WTC11 (cell line): ENCODE data around the gene TMEM14A. TPM values are rescaled to one million over a fixed set of nuclear protein-coding genes. Genes with fewer than 3 reads are reported as not detected.

Experiments
- ATAC-seq: fragments of 200-7000 bp; cut with Tn5 transposase; 2 replicates; pipeline ENCODE4 v1.10.0; 2021; ENCODE audit warnings: mild to moderate bottlenecking, moderate library complexity
- CTCF ChIA-PET: fragments of 300-600 bp; sonication (Branson Sonifier 250); formaldehyde crosslinking; loops from one replicate; lab custom pipeline; 2021; ENCODE audit warnings: antibody characterized with exemption; lab: Charles Lee
- POLR2A ChIA-PET: fragments of 350-600 bp; sonication (Branson Sonifier 250); formaldehyde crosslinking; loops from one replicate; lab custom pipeline; 2021; ENCODE audit warnings: antibody characterized with exemption; lab: Charles Lee
- DNase-seq: peaks from one replicate; pipeline ENCODE4 v3.0.0; 2021; ENCODE audit warnings: low spot score
- H3K27ac Mint-ChIP-seq: 2 replicates; pipeline ENCODE4 v1.8.0; 2021; ENCODE audit warnings: mixed read lengths
- H3K27me3 Mint-ChIP-seq: 2 replicates; pipeline ENCODE4 v1.8.0; 2021; ENCODE audit warnings: low read depth, mild to moderate bottlenecking, moderate library complexity, mixed read lengths
- H3K36me3 Mint-ChIP-seq: 2 replicates; pipeline ENCODE4 v1.8.0; 2021; ENCODE audit warnings: mixed read lengths
- H3K4me1 Mint-ChIP-seq: 2 replicates; pipeline ENCODE4 v1.8.0; 2022; ENCODE audit warnings: mixed read lengths
- H3K4me3 Mint-ChIP-seq: 2 replicates; pipeline ENCODE4 v1.8.0; 2021; ENCODE audit warnings: mild to moderate bottlenecking, moderate library complexity, mixed read lengths
- H3K9me3 Mint-ChIP-seq: 2 replicates; pipeline ENCODE4 v1.8.0; 2021; ENCODE audit warnings: mixed read lengths
- ATF1 ChIP-seq: sonication (generic); formaldehyde crosslinking; IDR thresholded peaks from 2 replicates; pipeline ENCODE4 v1.8.1; 2023; ENCODE audit warnings: mild to moderate bottlenecking, moderate library complexity, missing genetic modification reagents
- ESRRA ChIP-seq: sonication (generic); formaldehyde crosslinking; IDR thresholded peaks from 2 replicates; pipeline ENCODE4 v1.8.1; 2022; ENCODE audit warnings: mild to moderate bottlenecking, missing genetic modification reagents, borderline replicate concordance
- FOXP1 ChIP-seq: sonication (generic); formaldehyde crosslinking; IDR thresholded peaks from 2 replicates; pipeline ENCODE4 v1.8.0; 2022; ENCODE audit warnings: missing genetic modification reagents, mild to moderate bottlenecking, moderate library complexity, borderline replicate concordance
- NFYB ChIP-seq: sonication (generic); formaldehyde crosslinking; conservative IDR thresholded peaks from 2 replicates; pipeline ENCODE4 v1.8.0; 2022; ENCODE audit warnings: low read depth, missing genetic modification reagents
- PRRX2 ChIP-seq: fragments of 250-450 bp; sonication (Bioruptor Pico); IDR thresholded peaks from 2 replicates; pipeline ENCODE4 v1.8.0; 2021; ENCODE audit warnings: mild to moderate bottlenecking
- RORB ChIP-seq: fragments of 250-450 bp; sonication (Bioruptor Pico); IDR thresholded peaks from 2 replicates; pipeline ENCODE4 v1.9.0; 2021; ENCODE audit warnings: mild to moderate bottlenecking
- SP1 ChIP-seq: sonication (generic); formaldehyde crosslinking; conservative IDR thresholded peaks from 2 replicates; pipeline ENCODE4 v1.8.1; 2022; ENCODE audit warnings: missing genetic modification reagents
- TEAD4 ChIP-seq: sonication (generic); formaldehyde crosslinking; IDR thresholded peaks from 2 replicates; pipeline ENCODE4 v1.8.0; 2022; ENCODE audit warnings: mild to moderate bottlenecking, missing genetic modification reagents
- ZNF121 ChIP-seq: sonication (generic); formaldehyde crosslinking; IDR thresholded peaks from 2 replicates; pipeline ENCODE4 v1.8.0; 2023; ENCODE audit warnings: missing genetic modification reagents
- ZNF263 ChIP-seq: sonication (generic); formaldehyde crosslinking; IDR thresholded peaks from 2 replicates; pipeline ENCODE4 v1.8.1; 2022; ENCODE audit warnings: low read depth, mild to moderate bottlenecking, moderate library complexity, missing genetic modification reagents
- ZNF317 ChIP-seq: sonication (generic); formaldehyde crosslinking; IDR thresholded peaks from 2 replicates; pipeline ENCODE4 v1.8.1; 2023; ENCODE audit warnings: low read depth, mild to moderate bottlenecking, moderate library complexity, missing genetic modification reagents, borderline replicate concordance
- total RNA-seq: library from RNA; stranded (reverse); gene quantifications from 3 replicates; pipeline ENCODE4 v1.2.3, GENCODE V29; 2021
- TF ChIP-seq, protein P1 (sequence below): sonication (generic); formaldehyde crosslinking; IDR thresholded peaks from 2 replicates; pipeline ENCODE4 v1.8.0; 2022; ENCODE audit warnings: mild to moderate bottlenecking, missing genetic modification reagents
- TF ChIP-seq, protein P2 (sequence below): sonication (generic); formaldehyde crosslinking; IDR thresholded peaks from 2 replicates; pipeline ENCODE4 v1.8.0; 2023; ENCODE audit warnings: mild to moderate bottlenecking, missing genetic modification reagents
- TF ChIP-seq, protein P3 (sequence below): sonication (generic); formaldehyde crosslinking; IDR thresholded peaks from 2 replicates; pipeline ENCODE4 v1.8.1; 2023; ENCODE audit warnings: mild to moderate bottlenecking, missing genetic modification reagents, borderline replicate concordance
- TF ChIP-seq, protein P4 (sequence below): fragments of 200-600 bp; IDR thresholded peaks from 2 replicates; pipeline ENCODE4 v1.8.0; 2022; ENCODE audit warnings: antibody characterized with exemption
- TF ChIP-seq, protein P5 (sequence below): sonication (generic); formaldehyde crosslinking; IDR thresholded peaks from 2 replicates; pipeline ENCODE4 v1.8.1; 2023; ENCODE audit warnings: mild to moderate bottlenecking, missing genetic modification reagents
- TF ChIP-seq, protein P6 (sequence below): fragments of 250-450 bp; sonication (Bioruptor Pico); conservative IDR thresholded peaks from 2 replicates; pipeline ENCODE4 v1.9.0; 2021; ENCODE audit warnings: mild to moderate bottlenecking
- TF ChIP-seq, protein P7 (sequence below): fragments of 250-450 bp; sonication (Bioruptor Pico); IDR thresholded peaks from 2 replicates; pipeline ENCODE4 v1.9.0; 2021; ENCODE audit warnings: moderate library complexity, mild to moderate bottlenecking, inconsistent platforms, borderline replicate concordance

The TMEM14A gene
- total RNA-seq, 1 experiment from 2014 or later: 8.7 TPM

DNA sequence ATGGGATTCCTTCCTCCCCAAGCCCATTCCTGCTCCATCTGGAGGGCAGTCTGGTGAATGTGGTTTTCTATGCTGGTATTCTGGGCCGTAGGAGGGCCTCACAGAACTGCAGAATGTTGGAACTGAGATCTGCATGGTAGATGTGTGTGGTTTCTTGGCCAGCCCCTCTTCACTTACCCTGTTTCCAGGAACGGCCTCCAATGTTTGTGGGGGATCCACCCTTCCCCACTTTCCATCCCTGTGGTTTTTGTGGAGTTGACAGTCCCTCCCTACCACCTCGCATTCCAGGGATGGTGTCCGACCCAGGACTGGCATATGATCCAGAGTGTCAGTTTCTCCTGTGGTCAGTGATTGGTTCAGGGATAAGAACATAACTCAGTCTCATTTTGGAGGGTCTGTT is 26.7 kb upstream of the TMEM14A start (continued):
- TF ChIP-seq TEAD4 (CRISPR knock-in tag): no peak
- TF ChIP-seq, protein P1, sequence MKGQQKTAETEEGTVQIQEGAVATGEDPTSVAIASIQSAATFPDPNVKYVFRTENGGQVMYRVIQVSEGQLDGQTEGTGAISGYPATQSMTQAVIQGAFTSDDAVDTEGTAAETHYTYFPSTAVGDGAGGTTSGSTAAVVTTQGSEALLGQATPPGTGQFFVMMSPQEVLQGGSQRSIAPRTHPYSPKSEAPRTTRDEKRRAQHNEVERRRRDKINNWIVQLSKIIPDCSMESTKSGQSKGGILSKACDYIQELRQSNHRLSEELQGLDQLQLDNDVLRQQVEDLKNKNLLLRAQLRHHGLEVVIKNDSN (CRISPR knock-in tag): no peak

DNA sequence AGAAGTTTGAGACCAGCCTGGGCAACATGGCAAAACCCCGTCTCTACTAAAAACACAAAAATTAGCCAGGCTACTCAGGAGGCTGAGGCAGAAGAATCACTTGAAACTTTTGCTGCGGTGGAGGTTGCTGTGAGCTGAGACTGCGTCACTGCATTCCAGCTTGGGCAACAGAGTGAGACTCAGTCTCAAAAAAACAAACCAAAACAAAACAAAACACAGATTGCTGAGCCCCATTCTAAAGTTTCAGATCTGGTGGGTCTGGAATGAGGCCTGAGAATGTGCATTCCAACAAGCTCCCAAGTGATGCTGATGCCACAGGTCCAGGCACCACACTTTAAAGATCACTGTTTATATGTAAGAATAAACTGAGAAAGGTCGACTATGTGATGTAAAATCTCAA is 24.9 kb upstream of the TMEM14A start:
- POLR2A ChIA-PET: no interaction called here
- Mint-ChIP-seq H3K4me1 (peaks cover 19% of the 10 kb centered on the region), H3K27ac (no peak overlapping the region), H3K9me3 (peaks cover 9% of the 10 kb centered on the region), H3K27me3 (no peaks in the 10 kb centered on the region), H3K4me3 (no peak overlapping the region), H3K36me3 (peaks cover 6% of the 10 kb centered on the region)
- no peak for DNase-seq
- ATAC-seq: no peak
- CTCF ChIA-PET: no interaction called here
- TF ChIP-seq ZNF317 (no peak), ESRRA (no peak), ZNF263 (CRISPR knock-in tag) (no peak), RORB (CRISPR knock-in tag) (no peak), SP1 (no peak), PRRX2 (no peak), ZNF121 (CRISPR knock-in tag) (no peak), NFYB (no peak), ATF1 (no peak), FOXP1 (CRISPR knock-in tag) (no peak)
- TF ChIP-seq, protein P2, sequence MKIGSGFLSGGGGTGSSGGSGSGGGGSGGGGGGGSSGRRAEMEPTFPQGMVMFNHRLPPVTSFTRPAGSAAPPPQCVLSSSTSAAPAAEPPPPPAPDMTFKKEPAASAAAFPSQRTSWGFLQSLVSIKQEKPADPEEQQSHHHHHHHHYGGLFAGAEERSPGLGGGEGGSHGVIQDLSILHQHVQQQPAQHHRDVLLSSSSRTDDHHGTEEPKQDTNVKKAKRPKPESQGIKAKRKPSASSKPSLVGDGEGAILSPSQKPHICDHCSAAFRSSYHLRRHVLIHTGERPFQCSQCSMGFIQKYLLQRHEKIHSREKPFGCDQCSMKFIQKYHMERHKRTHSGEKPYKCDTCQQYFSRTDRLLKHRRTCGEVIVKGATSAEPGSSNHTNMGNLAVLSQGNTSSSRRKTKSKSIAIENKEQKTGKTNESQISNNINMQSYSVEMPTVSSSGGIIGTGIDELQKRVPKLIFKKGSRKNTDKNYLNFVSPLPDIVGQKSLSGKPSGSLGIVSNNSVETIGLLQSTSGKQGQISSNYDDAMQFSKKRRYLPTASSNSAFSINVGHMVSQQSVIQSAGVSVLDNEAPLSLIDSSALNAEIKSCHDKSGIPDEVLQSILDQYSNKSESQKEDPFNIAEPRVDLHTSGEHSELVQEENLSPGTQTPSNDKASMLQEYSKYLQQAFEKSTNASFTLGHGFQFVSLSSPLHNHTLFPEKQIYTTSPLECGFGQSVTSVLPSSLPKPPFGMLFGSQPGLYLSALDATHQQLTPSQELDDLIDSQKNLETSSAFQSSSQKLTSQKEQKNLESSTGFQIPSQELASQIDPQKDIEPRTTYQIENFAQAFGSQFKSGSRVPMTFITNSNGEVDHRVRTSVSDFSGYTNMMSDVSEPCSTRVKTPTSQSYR (CRISPR knock-in tag): no peak
- TF ChIP-seq, protein P3, sequence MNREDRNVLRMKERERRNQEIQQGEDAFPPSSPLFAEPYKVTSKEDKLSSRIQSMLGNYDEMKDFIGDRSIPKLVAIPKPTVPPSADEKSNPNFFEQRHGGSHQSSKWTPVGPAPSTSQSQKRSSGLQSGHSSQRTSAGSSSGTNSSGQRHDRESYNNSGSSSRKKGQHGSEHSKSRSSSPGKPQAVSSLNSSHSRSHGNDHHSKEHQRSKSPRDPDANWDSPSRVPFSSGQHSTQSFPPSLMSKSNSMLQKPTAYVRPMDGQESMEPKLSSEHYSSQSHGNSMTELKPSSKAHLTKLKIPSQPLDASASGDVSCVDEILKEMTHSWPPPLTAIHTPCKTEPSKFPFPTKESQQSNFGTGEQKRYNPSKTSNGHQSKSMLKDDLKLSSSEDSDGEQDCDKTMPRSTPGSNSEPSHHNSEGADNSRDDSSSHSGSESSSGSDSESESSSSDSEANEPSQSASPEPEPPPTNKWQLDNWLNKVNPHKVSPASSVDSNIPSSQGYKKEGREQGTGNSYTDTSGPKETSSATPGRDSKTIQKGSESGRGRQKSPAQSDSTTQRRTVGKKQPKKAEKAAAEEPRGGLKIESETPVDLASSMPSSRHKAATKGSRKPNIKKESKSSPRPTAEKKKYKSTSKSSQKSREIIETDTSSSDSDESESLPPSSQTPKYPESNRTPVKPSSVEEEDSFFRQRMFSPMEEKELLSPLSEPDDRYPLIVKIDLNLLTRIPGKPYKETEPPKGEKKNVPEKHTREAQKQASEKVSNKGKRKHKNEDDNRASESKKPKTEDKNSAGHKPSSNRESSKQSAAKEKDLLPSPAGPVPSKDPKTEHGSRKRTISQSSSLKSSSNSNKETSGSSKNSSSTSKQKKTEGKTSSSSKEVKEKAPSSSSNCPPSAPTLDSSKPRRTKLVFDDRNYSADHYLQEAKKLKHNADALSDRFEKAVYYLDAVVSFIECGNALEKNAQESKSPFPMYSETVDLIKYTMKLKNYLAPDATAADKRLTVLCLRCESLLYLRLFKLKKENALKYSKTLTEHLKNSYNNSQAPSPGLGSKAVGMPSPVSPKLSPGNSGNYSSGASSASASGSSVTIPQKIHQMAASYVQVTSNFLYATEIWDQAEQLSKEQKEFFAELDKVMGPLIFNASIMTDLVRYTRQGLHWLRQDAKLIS (CRISPR knock-in tag): no peak
- TF ChIP-seq, protein P4, sequence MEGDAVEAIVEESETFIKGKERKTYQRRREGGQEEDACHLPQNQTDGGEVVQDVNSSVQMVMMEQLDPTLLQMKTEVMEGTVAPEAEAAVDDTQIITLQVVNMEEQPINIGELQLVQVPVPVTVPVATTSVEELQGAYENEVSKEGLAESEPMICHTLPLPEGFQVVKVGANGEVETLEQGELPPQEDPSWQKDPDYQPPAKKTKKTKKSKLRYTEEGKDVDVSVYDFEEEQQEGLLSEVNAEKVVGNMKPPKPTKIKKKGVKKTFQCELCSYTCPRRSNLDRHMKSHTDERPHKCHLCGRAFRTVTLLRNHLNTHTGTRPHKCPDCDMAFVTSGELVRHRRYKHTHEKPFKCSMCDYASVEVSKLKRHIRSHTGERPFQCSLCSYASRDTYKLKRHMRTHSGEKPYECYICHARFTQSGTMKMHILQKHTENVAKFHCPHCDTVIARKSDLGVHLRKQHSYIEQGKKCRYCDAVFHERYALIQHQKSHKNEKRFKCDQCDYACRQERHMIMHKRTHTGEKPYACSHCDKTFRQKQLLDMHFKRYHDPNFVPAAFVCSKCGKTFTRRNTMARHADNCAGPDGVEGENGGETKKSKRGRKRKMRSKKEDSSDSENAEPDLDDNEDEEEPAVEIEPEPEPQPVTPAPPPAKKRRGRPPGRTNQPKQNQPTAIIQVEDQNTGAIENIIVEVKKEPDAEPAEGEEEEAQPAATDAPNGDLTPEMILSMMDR: no peak
- TF ChIP-seq, protein P5, sequence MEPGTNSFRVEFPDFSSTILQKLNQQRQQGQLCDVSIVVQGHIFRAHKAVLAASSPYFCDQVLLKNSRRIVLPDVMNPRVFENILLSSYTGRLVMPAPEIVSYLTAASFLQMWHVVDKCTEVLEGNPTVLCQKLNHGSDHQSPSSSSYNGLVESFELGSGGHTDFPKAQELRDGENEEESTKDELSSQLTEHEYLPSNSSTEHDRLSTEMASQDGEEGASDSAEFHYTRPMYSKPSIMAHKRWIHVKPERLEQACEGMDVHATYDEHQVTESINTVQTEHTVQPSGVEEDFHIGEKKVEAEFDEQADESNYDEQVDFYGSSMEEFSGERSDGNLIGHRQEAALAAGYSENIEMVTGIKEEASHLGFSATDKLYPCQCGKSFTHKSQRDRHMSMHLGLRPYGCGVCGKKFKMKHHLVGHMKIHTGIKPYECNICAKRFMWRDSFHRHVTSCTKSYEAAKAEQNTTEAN: no peak
- TF ChIP-seq, protein P6, sequence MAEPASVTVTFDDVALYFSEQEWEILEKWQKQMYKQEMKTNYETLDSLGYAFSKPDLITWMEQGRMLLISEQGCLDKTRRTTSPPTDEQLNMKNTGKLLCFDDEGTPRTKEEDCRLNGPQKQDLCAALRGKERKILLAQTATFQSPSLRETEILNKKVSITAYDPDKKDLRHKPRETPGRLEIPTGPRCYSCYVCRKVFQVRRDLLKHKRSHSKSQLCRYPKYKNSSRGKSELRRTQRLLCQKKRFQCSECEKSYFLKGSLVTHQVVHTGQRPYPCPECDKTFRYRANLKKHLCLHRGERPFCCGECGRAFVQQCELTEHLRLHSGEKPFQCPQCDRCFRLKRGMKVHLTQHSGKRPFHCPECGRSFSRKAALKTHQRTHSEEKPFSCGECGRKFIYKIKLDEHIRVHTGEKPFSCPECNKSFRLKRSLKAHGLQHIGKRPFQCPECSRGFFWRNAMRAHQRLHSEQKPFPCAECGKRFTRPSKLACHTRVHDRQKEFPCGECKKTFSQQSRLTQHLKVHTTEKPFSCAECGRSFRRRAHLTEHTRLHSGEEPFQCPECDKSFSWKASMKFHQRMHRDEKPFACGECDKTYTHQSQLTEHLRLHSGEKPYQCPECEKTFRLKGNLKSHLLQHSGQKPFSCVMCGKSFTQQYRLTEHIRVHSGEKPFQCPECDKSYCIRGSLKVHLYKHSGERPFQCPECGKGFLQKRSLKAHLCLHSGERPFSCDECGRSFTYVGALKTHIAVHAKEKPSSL (CRISPR knock-in tag): no peak
- TF ChIP-seq, protein P7, sequence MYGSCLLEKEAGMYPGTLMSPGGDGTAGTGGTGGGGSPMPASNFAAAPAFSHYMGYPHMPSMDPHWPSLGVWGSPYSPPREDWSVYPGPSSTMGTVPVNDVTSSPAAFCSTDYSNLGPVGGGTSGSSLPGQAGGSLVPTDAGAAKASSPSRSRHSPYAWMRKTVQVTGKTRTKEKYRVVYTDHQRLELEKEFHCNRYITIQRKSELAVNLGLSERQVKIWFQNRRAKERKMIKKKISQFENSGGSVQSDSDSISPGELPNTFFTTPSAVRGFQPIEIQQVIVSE: no peak
